ENCODE data around the gene MYO1D.

- no peak for TF ChIP-seq CTCF (IDR thresholded peaks at IDR 0.05)
- TF ChIP-seq POLR2AphosphoS5 (IDR thresholded peaks at IDR 0.05): no peak
Measured at GRCh38 chr17:32926183-32926582, 49.3 kb upstream of the MYO1D start.
